A549 (cell line): ENCODE measurements around the gene ATRX. TPM values are rescaled to one million over a fixed set of nuclear protein-coding genes. Genes with fewer than 3 reads are reported as not detected.

Experiments used
- ATAC-seq, 2 experiments: fragments of 200-7000 bp in 1 of 2; fragments of >200 bp in 1 of 2; cut with Nextera tagmentation in 1 of 2; cut with Tn5 transposase in 1 of 2; 3 replicates each; pipeline versions ENCODE4 v1.8.0 to v1.9.1; 2018 to 2020; ENCODE audit warnings: mild to moderate bottlenecking in 1 of 2, moderate library complexity in 1 of 2
- CTCF ChIA-PET: fragments of 300-600 bp; sonication (Branson Sonifier 250); formaldehyde crosslinking; extraction: SDS; loops from one replicate; lab custom pipeline; 2021; ENCODE audit warnings: antibody characterized with exemption, inconsistent platforms; lab: Yijun Ruan, JAX
- POLR2A ChIA-PET: fragments of 350-600 bp; formaldehyde crosslinking; extraction: SDS; loops from one replicate; lab custom pipeline; 2021; ENCODE audit warnings: antibody characterized with exemption, inconsistent platforms; lab: Yijun Ruan, JAX
- DNase-seq, 2 experiments: peaks; one replicate each; pipeline versions ENCODE4 v3.0.0 to v3.0.0-alpha.2; 2011 to 2016; ENCODE audit warnings: low read depth in 1 of 2, low spot score in 1 of 2
- FAIRE-seq: peaks from 2 replicates; lab custom pipeline; 2011; peaks lifted over from hg19 to GRCh38; lab: Jason Lieb, UNC
- H3K27ac ChIP-seq, 2 experiments: fragments of >200 bp; sonication (Bioruptor Twin); formaldehyde crosslinking; 3 replicates each; pipeline ENCODE4 v1.5.1; 2016 to 2017
- H3K4me1 ChIP-seq: fragments of >200 bp; sonication (Bioruptor Twin); formaldehyde crosslinking; 3 replicates; pipeline ENCODE4 v1.6.1; 2016
- H3K4me2 ChIP-seq: fragments of >200 bp; sonication (Bioruptor Twin); formaldehyde crosslinking; 3 replicates; pipeline ENCODE4 v1.6.1; 2016
- H3K4me3 ChIP-seq: fragments of >200 bp; sonication (Bioruptor Twin); formaldehyde crosslinking; 3 replicates; pipeline ENCODE4 v1.5.1; 2016
- H3K9me3 ChIP-seq: fragments of >200 bp; sonication (Bioruptor Twin); formaldehyde crosslinking; 3 replicates; pipeline ENCODE4 v1.6.1; 2016
- ATOH8 ChIP-seq: fragments of 250-450 bp; sonication (Bioruptor Pico); IDR thresholded peaks from 2 replicates; pipeline ENCODE4 v1.5.0; 2020; ENCODE audit warnings: low read depth, mild to moderate bottlenecking, moderate library complexity
- BHLHE40 ChIP-seq: IDR thresholded peaks from 2 replicates; pipeline ENCODE4 v1.6.1; 2012; ENCODE audit warnings: low read depth, low read length, inconsistent platforms
- CBX2 ChIP-seq: fragments of 200-600 bp; sonication (generic); IDR thresholded peaks from 2 replicates; pipeline ENCODE4 v1.6.1; 2016; ENCODE audit warnings: low read depth, mild to moderate bottlenecking, borderline replicate concordance
- CBX8 ChIP-seq: fragments of 200-600 bp; sonication (generic); IDR thresholded peaks from 2 replicates; pipeline ENCODE4 v1.6.1; 2016
- EHF ChIP-seq: fragments of 250-450 bp; sonication (Bioruptor Pico); IDR thresholded peaks from 2 replicates; pipeline ENCODE4 v1.5.0; 2020; ENCODE audit warnings: mild to moderate bottlenecking
- EHMT2 ChIP-seq: fragments of 200-600 bp; sonication (generic); IDR thresholded peaks from 2 replicates; pipeline ENCODE4 v1.6.1; 2016; ENCODE audit warnings: antibody characterized with exemption, low read depth, mild to moderate bottlenecking, moderate library complexity
- EP300 ChIP-seq, 2 experiments: fragments of >200 bp; sonication (Bioruptor Twin); formaldehyde crosslinking; IDR thresholded peaks; 2 replicates in 1 of 2; 3 replicates in 1 of 2; pipeline ENCODE4 v1.6.1; 2016 to 2017
- FOSB ChIP-seq: fragments of 250-450 bp; sonication (Bioruptor Pico); IDR thresholded peaks from 2 replicates; pipeline ENCODE4 v1.5.0; 2020; ENCODE audit warnings: mild to moderate bottlenecking, moderate library complexity
- FOSL2 ChIP-seq, 2 experiments: fragments of 450-650 bp in 1 of 2; fragments of >200 bp in 1 of 2; sonication (Bioruptor Twin) in 1 of 2; formaldehyde crosslinking; IDR thresholded peaks; 2 replicates each; pipeline versions ENCODE4 v1.5.0 to v1.6.1; 2016 to 2020; ENCODE audit warnings: mild to moderate bottlenecking in 1 of 2, moderate library complexity in 1 of 2
- FOXS1 ChIP-seq: fragments of 250-450 bp; sonication (Bioruptor Pico); IDR thresholded peaks from 2 replicates; pipeline ENCODE4 v1.5.0; 2020; ENCODE audit warnings: mild to moderate bottlenecking, moderate library complexity
- HEYL ChIP-seq: fragments of 250-450 bp; sonication (Bioruptor Pico); IDR thresholded peaks from 2 replicates; pipeline ENCODE4 v1.8.0; 2021; ENCODE audit warnings: mild to moderate bottlenecking, moderate library complexity
- HOXA7 ChIP-seq: fragments of 250-450 bp; sonication (Bioruptor Pico); IDR thresholded peaks from 2 replicates; pipeline ENCODE4 v1.5.0; 2020; ENCODE audit warnings: mild to moderate bottlenecking, moderate library complexity
- HOXB13 ChIP-seq: fragments of 250-450 bp; sonication (Bioruptor Pico); IDR thresholded peaks from 2 replicates; pipeline ENCODE4 v1.5.0; 2020; ENCODE audit warnings: low read depth, mild to moderate bottlenecking, moderate library complexity
- JUN ChIP-seq, 2 experiments: fragments of >200 bp; sonication (Bioruptor Twin); formaldehyde crosslinking; IDR thresholded peaks; 2 replicates in 1 of 2; 3 replicates in 1 of 2; pipeline ENCODE4 v1.6.1; 2016 to 2017
- JUNB ChIP-seq: fragments of >200 bp; sonication (Bioruptor Twin); formaldehyde crosslinking; IDR thresholded peaks from 2 replicates; pipeline ENCODE4 v1.6.1; 2016
- KDM5A ChIP-seq: fragments of 200-600 bp; sonication (generic); IDR thresholded peaks from 2 replicates; pipeline ENCODE4 v1.6.1; 2016; ENCODE audit warnings: antibody characterized with exemption, mild to moderate bottlenecking
- MAFK ChIP-seq: fragments of 450-650 bp; IDR thresholded peaks from 2 replicates; pipeline ENCODE4 v1.6.1; 2014; ENCODE audit not compliant: partially characterized antibody
- MAZ ChIP-seq: fragments of 150-350 bp; IDR thresholded peaks from 2 replicates; pipeline ENCODE4 v1.6.1; 2014; ENCODE audit warnings: antibody characterized with exemption, low read depth, low read length, borderline replicate concordance
- POLR2A ChIP-seq: IDR thresholded peaks from 2 replicates; pipeline ENCODE4 v1.6.1; 2012; ENCODE audit warnings: mild to moderate bottlenecking, low read length
- POLR2AphosphoS2 ChIP-seq: conservative IDR thresholded peaks from 2 replicates; pipeline ENCODE4 v1.6.1; 2012; ENCODE audit warnings: low read length, improper control_type of control experiment, inconsistent platforms
- RAD21 ChIP-seq, 2 experiments: fragments of >200 bp in 1 of 2; sonication (Bioruptor Twin) in 1 of 2; formaldehyde crosslinking in 1 of 2; IDR thresholded peaks in 1 of 2; conservative IDR thresholded peaks in 1 of 2; 2 replicates in 1 of 2; 3 replicates in 1 of 2; pipeline ENCODE4 v1.6.1; 2012 to 2018; ENCODE audit warnings: inconsistent platforms in 1 of 2
- RARB ChIP-seq: fragments of 250-450 bp; sonication (Bioruptor Pico); IDR thresholded peaks from 2 replicates; pipeline ENCODE4 v1.8.0; 2021; ENCODE audit warnings: mild to moderate bottlenecking, moderate library complexity
- RCOR1 ChIP-seq: fragments of 150-350 bp; IDR thresholded peaks from 2 replicates; pipeline ENCODE4 v1.6.1; 2014; ENCODE audit warnings: antibody characterized with exemption, low read length, low read depth
- RNF2 ChIP-seq: fragments of 200-600 bp; sonication (generic); IDR thresholded peaks from 2 replicates; pipeline ENCODE4 v1.6.1; 2016; ENCODE audit warnings: low read depth, mild to moderate bottlenecking, antibody characterized with exemption, moderate library complexity, borderline replicate concordance
- SMC3 ChIP-seq: fragments of >200 bp; sonication (Bioruptor Twin); formaldehyde crosslinking; IDR thresholded peaks from 3 replicates; pipeline ENCODE4 v1.6.1; 2018; ENCODE audit warnings: inconsistent platforms
- ZFP36 ChIP-seq: fragments of 450-650 bp; IDR thresholded peaks from 2 replicates; pipeline ENCODE4 v1.6.1; 2014; ENCODE audit warnings: borderline replicate concordance; ENCODE audit not compliant: partially characterized antibody
- WGBS: methylation state at CpG from one replicate; pipeline ENCODE4 v1.1.6; 2017; ENCODE audit errors: missing lambda C conversion rate; 5-methylcytosine and 5-hydroxymethylcytosine counted together
- polyA plus RNA-seq, 4 experiments: library from polyadenylated mRNA; depleted of rRNA in 3 of 4; stranded (reverse); fragments of >200 nt; fragmentation: RNase III in 1 of 4; extraction: RNeasy Plus Mini Kit Qiagen cat#74134 plus additional on column Dnase treatment in 1 of 4; gene quantifications; 2 replicates in 3 of 4; 3 replicates in 1 of 4; pipeline ENCODE4 v1.2.3, GENCODE V29; 2011 to 2017
- TF ChIP-seq, protein P1 (sequence below): fragments of >200 bp; sonication (Bioruptor Twin); formaldehyde crosslinking; IDR thresholded peaks from 3 replicates; pipeline ENCODE4 v1.5.1; 2016
- TF ChIP-seq, protein P2 (sequence below): fragments of 150-350 bp; IDR thresholded peaks from 2 replicates; pipeline ENCODE4 v1.6.1; 2014; ENCODE audit warnings: low read depth, mild to moderate bottlenecking, low read length
- TF ChIP-seq, protein P3 (sequence below): fragments of >200 bp; sonication (Bioruptor Twin); formaldehyde crosslinking; IDR thresholded peaks from 3 replicates; pipeline ENCODE4 v1.6.1; 2016

ATRX gene
- polyA plus RNA-seq, 2 of the 4 experiments (the other 2 are of a cell fraction): 34.7 to 97.1 TPM

- Histone ChIP-seq H3K9me3 (no peaks in the 10 kb centered on the region), H3K4me2 (no peak overlapping the region), H3K4me1 (no peaks in the 10 kb centered on the region)
- FAIRE-seq (no peak), ATAC-seq (peak in 1 of 2 experiments; percentile 49; a peak in 1 of 6 replicates), DNase-seq (peak; percentile 15 to 16)
- 0% methylated on average over 1 of the region's 1 CpG for WGBS
- ChIA-PET CTCF (no interaction called here), POLR2A (no interaction called here)
- TF ChIP-seq FOXS1 (CRISPR knock-in tag) (no peak), RAD21 (conservative IDR thresholded peaks at IDR 0.05 in 1 of 2, IDR thresholded peaks at IDR 0.05 in 1 of 2) (peak; percentile 24 to 26; a peak in 3 of 5 replicates), SMC3 (peak; percentile 29; the same call in 1 of the 3 replicates), CBX2 (no peak)
- TF ChIP-seq, protein P1, sequence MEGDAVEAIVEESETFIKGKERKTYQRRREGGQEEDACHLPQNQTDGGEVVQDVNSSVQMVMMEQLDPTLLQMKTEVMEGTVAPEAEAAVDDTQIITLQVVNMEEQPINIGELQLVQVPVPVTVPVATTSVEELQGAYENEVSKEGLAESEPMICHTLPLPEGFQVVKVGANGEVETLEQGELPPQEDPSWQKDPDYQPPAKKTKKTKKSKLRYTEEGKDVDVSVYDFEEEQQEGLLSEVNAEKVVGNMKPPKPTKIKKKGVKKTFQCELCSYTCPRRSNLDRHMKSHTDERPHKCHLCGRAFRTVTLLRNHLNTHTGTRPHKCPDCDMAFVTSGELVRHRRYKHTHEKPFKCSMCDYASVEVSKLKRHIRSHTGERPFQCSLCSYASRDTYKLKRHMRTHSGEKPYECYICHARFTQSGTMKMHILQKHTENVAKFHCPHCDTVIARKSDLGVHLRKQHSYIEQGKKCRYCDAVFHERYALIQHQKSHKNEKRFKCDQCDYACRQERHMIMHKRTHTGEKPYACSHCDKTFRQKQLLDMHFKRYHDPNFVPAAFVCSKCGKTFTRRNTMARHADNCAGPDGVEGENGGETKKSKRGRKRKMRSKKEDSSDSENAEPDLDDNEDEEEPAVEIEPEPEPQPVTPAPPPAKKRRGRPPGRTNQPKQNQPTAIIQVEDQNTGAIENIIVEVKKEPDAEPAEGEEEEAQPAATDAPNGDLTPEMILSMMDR: peak; percentile 44
- TF ChIP-seq, all 56 proteins: peak for 3
- H3K27ac ChIP-seq: no peak overlapping the region
- no peak overlapping the region for H3K4me3 ChIP-seq
These were observed 188.9 kb downstream of the ATRX start for GRCh38 chrX:77597090-77597489.

DNA sequence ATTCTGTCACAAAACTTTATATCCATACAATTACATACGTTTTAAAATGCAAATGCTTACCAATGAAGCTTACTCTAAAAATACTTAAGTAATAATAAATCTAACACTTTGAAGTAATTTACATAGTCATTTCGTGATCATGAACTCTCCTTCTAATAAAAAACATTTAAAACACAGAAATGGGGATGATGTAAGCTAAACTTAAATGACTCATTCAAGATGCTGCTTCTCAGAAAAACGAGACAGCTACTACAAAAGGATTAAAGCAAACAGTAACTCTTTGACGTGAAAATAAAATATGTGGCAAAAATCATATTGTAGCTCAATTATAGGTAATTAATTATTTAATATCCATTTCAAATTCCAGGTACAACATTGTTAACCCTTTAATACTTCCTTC is 190.2 kb downstream of the ATRX start:
- Histone ChIP-seq H3K4me2 (no peak overlapping the region), H3K9me3 (no peaks in the 10 kb centered on the region), H3K4me3 (no peak overlapping the region), H3K4me1 (no peaks in the 10 kb centered on the region), H3K27ac (no peak overlapping the region)
- CTCF ChIA-PET: interaction anchor here (0.9 kb wide), 1 partner anchor 32 kb away, joined by 5 read pairs; no protein-coding TSS in a partner anchor
- POLR2A ChIA-PET: no interaction called here
- DNase-seq (no peak), ATAC-seq (no peak), FAIRE-seq (peak; percentile 59)
- 76% methylated on average over 4 of the region's 4 CpGs for WGBS
- TF ChIP-seq RCOR1 (no peak), HOXA7 (CRISPR knock-in tag) (no peak), EHMT2 (no peak), HEYL (CRISPR knock-in tag) (no peak), ATOH8 (no peak), MAFK (no peak), MAZ (no peak), RNF2 (no peak), CBX8 (no peak), SMC3 (no peak)
- TF ChIP-seq, protein P2, sequence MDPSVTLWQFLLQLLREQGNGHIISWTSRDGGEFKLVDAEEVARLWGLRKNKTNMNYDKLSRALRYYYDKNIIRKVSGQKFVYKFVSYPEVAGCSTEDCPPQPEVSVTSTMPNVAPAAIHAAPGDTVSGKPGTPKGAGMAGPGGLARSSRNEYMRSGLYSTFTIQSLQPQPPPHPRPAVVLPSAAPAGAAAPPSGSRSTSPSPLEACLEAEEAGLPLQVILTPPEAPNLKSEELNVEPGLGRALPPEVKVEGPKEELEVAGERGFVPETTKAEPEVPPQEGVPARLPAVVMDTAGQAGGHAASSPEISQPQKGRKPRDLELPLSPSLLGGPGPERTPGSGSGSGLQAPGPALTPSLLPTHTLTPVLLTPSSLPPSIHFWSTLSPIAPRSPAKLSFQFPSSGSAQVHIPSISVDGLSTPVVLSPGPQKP: no peak
- TF ChIP-seq, protein P3, sequence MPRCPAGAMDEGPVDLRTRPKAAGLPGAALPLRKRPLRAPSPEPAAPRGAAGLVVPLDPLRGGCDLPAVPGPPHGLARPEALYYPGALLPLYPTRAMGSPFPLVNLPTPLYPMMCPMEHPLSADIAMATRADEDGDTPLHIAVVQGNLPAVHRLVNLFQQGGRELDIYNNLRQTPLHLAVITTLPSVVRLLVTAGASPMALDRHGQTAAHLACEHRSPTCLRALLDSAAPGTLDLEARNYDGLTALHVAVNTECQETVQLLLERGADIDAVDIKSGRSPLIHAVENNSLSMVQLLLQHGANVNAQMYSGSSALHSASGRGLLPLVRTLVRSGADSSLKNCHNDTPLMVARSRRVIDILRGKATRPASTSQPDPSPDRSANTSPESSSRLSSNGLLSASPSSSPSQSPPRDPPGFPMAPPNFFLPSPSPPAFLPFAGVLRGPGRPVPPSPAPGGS: no peak

- no peak for DNase-seq
- POLR2A ChIA-PET: no interaction called here
- no peak for TF ChIP-seq JUNB
- TF ChIP-seq FOXS1 (CRISPR knock-in tag): no peak
- TF ChIP-seq POLR2A: no peak
- no peak for TF ChIP-seq HEYL (CRISPR knock-in tag)
- TF ChIP-seq EP300 (IDR thresholded peaks at IDR 0.05): no peak
- TF ChIP-seq EHF (CRISPR knock-in tag): no peak
- TF ChIP-seq KDM5A: no peak
- no peak for TF ChIP-seq RARB (CRISPR knock-in tag)
- no peak for TF ChIP-seq EHMT2
- TF ChIP-seq RAD21 (conservative IDR thresholded peaks at IDR 0.05 in 1 of 2, IDR thresholded peaks at IDR 0.05 in 1 of 2): no peak
- TF ChIP-seq POLR2AphosphoS2: no peak
- no peak for TF ChIP-seq ZFP36
- TF ChIP-seq, protein P3: no peak
- TF ChIP-seq HOXB13: no peak
- no peak for TF ChIP-seq BHLHE40
- TF ChIP-seq FOSL2 (IDR thresholded peaks at IDR 0.05): no peak
- TF ChIP-seq FOSL2 (CRISPR knock-in tag; IDR thresholded peaks at IDR 0.05): no peak
- no peak for TF ChIP-seq FOSB (CRISPR knock-in tag)
- no peak for TF ChIP-seq JUN (IDR thresholded peaks at IDR 0.05)
- TF ChIP-seq CBX2: no peak
- TF ChIP-seq, all 56 proteins: peak for 0
- no peak overlapping the region for H3K4me2 ChIP-seq
- H3K27ac ChIP-seq: no peak overlapping the region
- ATAC-seq: no peak
- no peak overlapping the region for H3K4me3 ChIP-seq
- H3K9me3 ChIP-seq: no peaks in the 10 kb centered on the region
- FAIRE-seq: peak; percentile 59
- 82% methylated on average over 3 of the region's 3 CpGs for WGBS
- CTCF ChIA-PET: no interaction called here
- no peaks in the 10 kb centered on the region for H3K4me1 ChIP-seq
These were observed 213.7 kb downstream of the ATRX start for GRCh38 chrX:77572322-77572721.
